ENCODE results near the gene KCNJ6. TPM values are rescaled to one million over a fixed set of nuclear protein-coding genes. Genes with fewer than 3 reads are reported as not detected.

KCNJ6 gene
- total RNA-seq, 2 experiments from 2014 or later = not detected

DNA sequence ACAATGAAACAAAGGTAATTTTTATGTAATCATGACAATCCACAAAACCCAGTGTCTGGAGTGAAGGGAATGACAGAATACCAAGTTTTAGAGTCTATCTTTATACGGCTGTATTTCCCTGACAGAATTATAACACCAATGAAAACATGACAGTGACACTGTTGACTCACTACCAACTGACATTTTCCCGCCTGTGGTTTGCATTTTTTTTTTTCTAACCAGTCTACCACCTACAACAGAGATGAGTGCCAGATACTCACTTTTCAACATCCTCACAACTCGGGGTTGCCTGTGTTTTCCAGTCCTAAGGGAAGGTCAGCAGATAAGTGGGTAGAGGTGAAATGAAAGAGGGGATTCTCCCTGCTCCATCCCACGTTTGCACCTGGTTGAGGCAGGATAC, 118.9 kb downstream of the KCNJ6 start:
- H3K27ac Mint-ChIP-seq = no peak overlapping the region
- no peak overlapping the region for H3K4me3 Mint-ChIP-seq
- no peaks in the 10 kb centered on the region for H3K36me3 Mint-ChIP-seq
- DNase-seq = no peak
- no peaks in the 10 kb centered on the region for H3K9me3 Mint-ChIP-seq
- H3K27me3 Mint-ChIP-seq = peaks cover 10% of the 10 kb centered on the region
- H3K4me1 Mint-ChIP-seq = peaks cover 3% of the 10 kb centered on the region

DNA sequence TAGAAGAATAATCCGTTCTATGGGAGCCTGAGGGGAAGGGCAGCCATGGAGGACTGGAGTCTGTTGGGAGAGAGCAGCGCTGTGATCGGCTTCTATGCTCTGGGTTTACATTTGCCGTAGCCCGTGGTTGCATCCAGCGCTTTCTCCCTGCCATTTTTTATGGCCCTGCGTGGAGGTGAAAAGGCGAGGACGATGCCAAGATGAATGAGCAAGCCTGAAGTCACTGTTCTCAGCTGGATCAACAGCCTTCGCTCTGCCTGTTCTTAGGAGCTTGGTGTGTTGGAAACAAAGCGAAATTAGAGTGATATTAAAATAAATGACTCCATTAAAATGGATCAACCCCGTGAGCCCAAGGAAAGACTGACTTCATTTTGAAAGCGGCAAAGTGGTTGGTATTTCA, 120.2 kb downstream of the KCNJ6 start:
- H3K27ac Mint-ChIP-seq = no peak overlapping the region
- no peaks in the 10 kb centered on the region for H3K36me3 Mint-ChIP-seq
- H3K9me3 Mint-ChIP-seq = no peaks in the 10 kb centered on the region
- H3K4me3 Mint-ChIP-seq = no peak overlapping the region
- H3K27me3 Mint-ChIP-seq = peaks cover 4% of the 10 kb centered on the region
- DNase-seq = no peak
- H3K4me1 Mint-ChIP-seq = peaks cover 3% of the 10 kb centered on the region

DNA sequence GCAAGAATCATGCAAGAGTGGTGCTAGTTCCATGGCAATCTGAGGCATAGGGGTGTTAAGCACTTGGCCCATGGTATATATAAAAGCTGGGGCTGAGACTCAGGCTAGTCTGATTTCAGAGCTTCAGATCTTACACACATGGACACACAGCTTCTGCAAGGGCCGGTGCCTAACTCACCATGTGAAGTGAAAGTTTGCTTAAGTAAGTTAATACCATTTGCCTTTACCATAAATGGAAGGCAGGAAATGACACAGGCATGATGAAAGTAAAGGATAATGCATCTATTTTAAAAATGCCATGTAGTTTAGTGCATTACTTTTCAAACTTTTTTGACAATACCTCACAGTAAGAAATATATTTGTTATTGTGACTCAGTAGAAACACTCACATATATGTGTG, 122.6 kb downstream of the KCNJ6 start:
- no peaks in the 10 kb centered on the region for H3K36me3 Mint-ChIP-seq
- DNase-seq = no peak
- H3K27ac Mint-ChIP-seq = no peak overlapping the region
- no peaks in the 10 kb centered on the region for H3K9me3 Mint-ChIP-seq
- no peaks in the 10 kb centered on the region for H3K27me3 Mint-ChIP-seq
- H3K4me1 Mint-ChIP-seq = peaks cover 3% of the 10 kb centered on the region
- no peak overlapping the region for H3K4me3 Mint-ChIP-seq

DNA sequence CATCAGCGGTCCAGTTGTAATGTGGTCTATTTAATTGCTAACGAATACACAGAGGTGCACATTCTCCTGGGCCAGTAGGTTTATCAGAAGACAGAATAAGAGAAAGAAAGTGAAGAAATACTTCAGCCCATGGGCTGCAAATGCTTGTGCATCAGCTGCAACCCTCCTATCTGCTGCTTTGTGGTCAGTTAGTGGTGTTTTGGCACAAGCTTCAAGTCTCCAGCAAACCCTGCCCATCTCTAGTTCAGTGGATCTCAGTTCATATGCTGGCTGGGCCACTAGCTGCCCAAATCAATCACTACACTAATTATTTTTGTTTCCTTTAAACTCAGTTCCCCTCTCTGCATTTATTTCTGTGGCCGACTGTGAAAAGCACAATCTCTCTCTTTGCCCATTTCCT, 124.2 kb downstream of the KCNJ6 start:
- no peaks in the 10 kb centered on the region for H3K36me3 Mint-ChIP-seq
- no peaks in the 10 kb centered on the region for H3K27me3 Mint-ChIP-seq
- no peak for DNase-seq
- peaks cover 3% of the 10 kb centered on the region for H3K4me1 Mint-ChIP-seq
- H3K9me3 Mint-ChIP-seq = no peaks in the 10 kb centered on the region
- no peak overlapping the region for H3K27ac Mint-ChIP-seq
- no peak overlapping the region for H3K4me3 Mint-ChIP-seq

DNA sequence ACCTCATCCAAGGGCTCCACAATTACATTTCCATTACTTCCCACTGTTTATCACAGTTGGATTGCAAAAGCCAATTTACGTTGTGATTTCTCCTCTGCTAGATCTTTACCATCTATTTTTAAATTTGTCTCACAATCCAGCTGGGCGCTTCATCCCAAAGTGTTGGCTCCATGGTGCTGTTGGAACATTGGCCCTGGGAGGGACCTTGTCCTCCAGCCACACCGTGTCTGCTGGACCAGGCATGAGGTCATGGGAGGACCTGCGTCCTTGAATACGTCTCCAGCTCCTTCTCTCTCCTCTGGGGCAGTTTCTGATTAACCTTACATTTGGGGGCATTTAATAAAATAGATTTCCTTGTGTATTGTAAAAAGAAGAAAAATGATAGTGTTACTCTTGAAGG, 125.4 kb downstream of the KCNJ6 start:
- DNase-seq = no peak
- Mint-ChIP-seq H3K9me3 (no peaks in the 10 kb centered on the region), H3K27me3 (no peaks in the 10 kb centered on the region), H3K4me1 (peaks cover 3% of the 10 kb centered on the region), H3K36me3 (no peaks in the 10 kb centered on the region), H3K27ac (no peak overlapping the region), H3K4me3 (no peak overlapping the region)

DNA sequence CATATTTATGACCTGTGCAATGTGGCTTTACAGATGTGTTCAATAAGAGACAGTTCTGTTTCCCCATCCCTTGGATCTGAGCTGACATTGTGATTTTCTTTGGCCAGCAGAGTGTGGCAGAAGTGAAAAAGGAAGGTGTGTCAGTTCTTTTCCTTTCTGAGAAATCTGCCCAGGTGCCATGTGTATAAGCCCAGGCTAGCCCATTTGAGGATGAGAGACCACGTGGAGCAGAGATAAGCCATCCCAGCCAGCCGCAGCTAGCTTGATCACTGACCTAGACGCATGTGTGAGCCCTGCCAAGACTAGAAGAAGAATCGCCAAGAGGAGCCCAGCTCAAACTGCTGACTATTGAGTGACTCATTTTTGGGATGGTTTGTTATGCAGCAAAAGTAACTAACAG, 127.8 kb downstream of the KCNJ6 start:
- H3K27me3 Mint-ChIP-seq = no peaks in the 10 kb centered on the region
- no peak for DNase-seq
- H3K4me3 Mint-ChIP-seq = no peak overlapping the region
- peaks cover 3% of the 10 kb centered on the region for H3K4me1 Mint-ChIP-seq
- no peaks in the 10 kb centered on the region for H3K9me3 Mint-ChIP-seq
- H3K27ac Mint-ChIP-seq = no peak overlapping the region
- no peaks in the 10 kb centered on the region for H3K36me3 Mint-ChIP-seq

DNA sequence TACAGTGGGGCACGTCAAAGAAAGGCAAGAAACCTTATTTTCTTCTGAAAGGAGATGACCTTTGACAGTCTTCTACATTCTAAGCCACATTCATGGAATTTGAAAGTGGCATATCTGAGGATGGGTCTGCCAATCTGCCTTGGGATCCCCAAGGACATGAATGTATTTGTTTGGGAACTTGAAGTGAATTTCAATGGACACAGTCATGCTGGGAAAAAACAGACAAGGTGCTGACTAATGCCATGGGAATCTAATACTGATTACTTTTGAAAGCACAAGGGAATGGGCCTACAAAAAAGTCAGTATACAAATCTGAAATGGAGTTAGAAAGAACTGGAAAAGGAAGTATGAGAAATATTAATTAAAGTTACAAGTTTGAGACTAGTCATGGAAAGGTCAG, 128.8 kb downstream of the KCNJ6 start:
- H3K36me3 Mint-ChIP-seq = no peaks in the 10 kb centered on the region
- DNase-seq = no peak
- no peaks in the 10 kb centered on the region for H3K9me3 Mint-ChIP-seq
- no peak overlapping the region for H3K27ac Mint-ChIP-seq
- H3K4me3 Mint-ChIP-seq = no peak overlapping the region
- H3K27me3 Mint-ChIP-seq = no peaks in the 10 kb centered on the region
- H3K4me1 Mint-ChIP-seq = no peaks in the 10 kb centered on the region

DNA sequence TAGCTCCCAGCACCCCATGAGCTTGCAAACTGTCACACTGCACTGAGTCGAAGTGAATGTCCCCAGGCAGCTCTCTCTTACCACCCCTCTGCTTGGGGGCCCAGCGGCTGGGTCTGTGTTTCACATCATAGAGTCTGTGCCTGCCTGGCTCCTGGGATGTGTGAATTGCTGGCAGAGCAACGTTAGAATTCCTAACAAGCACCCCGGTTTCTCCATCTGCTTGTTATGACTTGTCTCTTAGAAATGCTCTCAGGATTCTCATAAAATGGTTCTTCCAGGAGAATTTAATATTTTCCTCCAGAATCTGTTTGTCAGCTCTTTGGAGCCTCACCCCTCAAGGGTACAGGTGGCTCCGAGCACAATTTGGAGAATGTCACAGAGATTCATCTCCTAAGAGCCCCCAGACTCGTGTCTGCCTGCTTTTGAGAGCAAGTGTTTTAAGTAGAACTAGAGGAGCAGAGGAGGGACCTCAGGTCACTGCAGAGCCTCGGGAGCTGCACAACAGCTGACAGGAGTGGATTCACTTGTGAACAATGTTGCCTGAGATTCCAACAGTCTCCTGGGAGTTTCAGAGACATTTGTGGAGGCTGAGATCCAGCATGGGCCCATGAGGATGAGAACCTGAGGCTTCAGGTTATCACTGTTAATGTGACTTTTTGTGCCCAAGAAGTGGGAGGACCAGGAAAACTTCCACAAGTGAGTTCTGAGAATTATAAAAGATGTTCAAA, 131.5 kb downstream of the KCNJ6 start:
- H3K27ac Mint-ChIP-seq = no peak overlapping the region
- no peaks in the 10 kb centered on the region for H3K4me1 Mint-ChIP-seq
- no peak for DNase-seq
- no peaks in the 10 kb centered on the region for H3K36me3 Mint-ChIP-seq
- H3K4me3 Mint-ChIP-seq = no peak overlapping the region
- peaks cover 2% of the 10 kb centered on the region for H3K9me3 Mint-ChIP-seq
- H3K27me3 Mint-ChIP-seq = no peaks in the 10 kb centered on the region

DNA sequence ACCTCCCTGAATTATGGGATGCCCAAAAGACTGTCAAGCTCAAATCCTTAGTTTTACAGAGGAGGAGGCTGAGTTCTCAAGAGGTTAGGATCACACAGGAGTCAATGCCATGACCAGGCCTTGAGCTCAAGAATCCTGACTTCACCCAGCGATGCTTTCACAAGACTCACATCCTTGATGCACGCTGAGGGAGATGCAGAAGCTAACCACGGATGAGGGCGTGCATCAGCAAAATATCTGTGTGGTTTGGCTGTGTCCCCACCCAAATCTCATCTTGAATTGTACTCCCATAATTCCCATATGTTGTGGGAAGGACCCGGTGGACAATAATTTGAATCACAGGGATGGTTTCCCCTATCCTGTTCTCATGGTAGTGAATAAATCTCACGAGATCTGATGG, 133.2 kb downstream of the KCNJ6 start:
- Mint-ChIP-seq H3K36me3 (no peaks in the 10 kb centered on the region), H3K9me3 (peaks cover 2% of the 10 kb centered on the region), H3K27ac (no peak overlapping the region), H3K4me3 (no peak overlapping the region), H3K4me1 (no peaks in the 10 kb centered on the region), H3K27me3 (peaks cover 11% of the 10 kb centered on the region)
- no peak for DNase-seq

DNA sequence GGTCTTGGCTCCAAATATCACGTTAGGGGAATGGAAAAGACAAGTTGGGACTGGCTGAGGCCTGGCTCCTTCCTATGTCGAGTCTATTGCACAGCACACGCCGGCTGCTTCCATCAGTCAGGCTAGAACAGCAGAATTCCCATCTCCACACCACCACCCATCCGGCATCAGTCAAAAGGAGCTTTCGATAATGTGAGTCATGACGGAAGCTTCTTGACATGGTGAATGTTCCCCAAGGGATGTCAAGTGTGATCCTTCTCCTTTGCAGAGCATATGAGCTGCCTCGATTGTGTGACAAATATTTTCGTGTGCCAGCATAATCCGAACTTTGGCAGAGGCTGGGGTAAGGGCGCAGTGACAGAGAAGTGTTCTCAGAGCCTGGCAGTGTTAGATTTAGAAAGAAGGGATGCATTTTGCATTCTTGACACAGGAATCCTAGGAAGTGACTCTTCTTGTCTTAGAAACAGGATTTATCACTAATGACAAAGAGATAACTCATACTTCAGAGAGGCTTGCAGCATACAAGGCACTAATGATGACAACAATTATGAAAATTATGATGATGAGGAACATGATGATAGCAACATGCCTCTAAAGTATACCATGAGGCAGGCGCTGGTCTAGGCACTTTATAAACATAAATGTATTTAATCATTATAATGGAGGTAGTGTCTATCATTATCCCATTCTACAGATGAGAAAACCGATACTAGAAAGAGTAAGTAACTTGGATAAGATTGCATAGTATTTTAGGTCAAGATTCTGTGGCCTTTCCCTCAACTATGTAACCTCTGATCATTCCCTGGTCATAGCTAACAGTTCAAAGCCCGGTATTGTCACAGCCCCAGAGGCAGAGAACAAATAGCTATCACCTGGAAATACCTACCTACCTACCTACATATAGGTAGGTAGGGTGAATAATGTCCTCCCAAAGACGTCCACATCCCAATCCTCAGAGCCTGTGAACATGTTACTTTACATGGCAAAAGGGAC, 135.0 kb downstream of the KCNJ6 start:
- Mint-ChIP-seq H3K4me3 (no peak overlapping the region), H3K4me1 (no peaks in the 10 kb centered on the region), H3K27ac (no peak overlapping the region), H3K36me3 (no peaks in the 10 kb centered on the region), H3K27me3 (peaks cover 11% of the 10 kb centered on the region), H3K9me3 (peaks cover 2% of the 10 kb centered on the region)
- no peak for DNase-seq

DNA sequence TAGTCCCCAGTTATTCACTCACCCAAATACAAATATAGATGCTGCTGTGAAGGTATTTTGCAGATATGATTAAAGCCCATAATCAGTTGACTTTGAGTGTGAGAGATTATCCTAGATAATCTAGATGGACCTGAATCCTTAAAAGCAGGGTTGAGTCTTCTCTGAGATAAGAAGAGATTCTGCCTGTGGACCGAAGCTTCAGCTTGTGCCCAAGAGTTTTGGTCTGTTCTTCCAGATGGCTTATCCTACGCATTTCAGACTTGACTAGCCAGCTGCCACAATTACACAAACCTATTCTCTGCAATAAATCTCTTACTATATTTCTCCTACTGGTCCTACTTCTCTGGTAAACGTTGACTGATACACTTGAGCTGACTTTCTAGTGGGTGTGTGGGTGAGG, 145.1 kb downstream of the KCNJ6 start:
- Mint-ChIP-seq H3K27ac (no peak overlapping the region), H3K4me1 (no peaks in the 10 kb centered on the region), H3K4me3 (no peak overlapping the region), H3K9me3 (no peaks in the 10 kb centered on the region), H3K27me3 (peaks cover 9% of the 10 kb centered on the region), H3K36me3 (no peaks in the 10 kb centered on the region)
- DNase-seq = no peak

DNA sequence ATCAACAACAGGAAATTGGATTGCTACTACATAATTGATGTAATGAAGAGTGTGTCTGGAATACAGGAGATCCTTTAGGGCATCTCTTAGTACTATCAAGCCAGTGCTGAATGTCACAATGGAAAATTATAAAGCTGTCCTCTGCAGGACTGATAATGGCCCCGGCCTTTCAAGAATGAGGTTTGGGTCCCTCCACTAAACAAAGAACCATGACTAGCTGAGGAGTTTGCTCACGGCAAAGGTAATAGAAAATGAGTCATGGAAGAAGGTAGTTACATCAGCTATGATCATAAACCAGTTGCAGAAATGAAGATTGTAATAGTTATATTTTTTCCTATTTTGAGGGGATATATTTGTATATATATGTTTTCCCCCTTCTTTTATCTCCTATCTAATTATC, 145.8 kb downstream of the KCNJ6 start:
- no peaks in the 10 kb centered on the region for H3K4me1 Mint-ChIP-seq
- H3K9me3 Mint-ChIP-seq = no peaks in the 10 kb centered on the region
- no peak overlapping the region for H3K27ac Mint-ChIP-seq
- no peak overlapping the region for H3K4me3 Mint-ChIP-seq
- DNase-seq = no peak
- H3K36me3 Mint-ChIP-seq = no peaks in the 10 kb centered on the region
- H3K27me3 Mint-ChIP-seq = peaks cover 9% of the 10 kb centered on the region

DNA sequence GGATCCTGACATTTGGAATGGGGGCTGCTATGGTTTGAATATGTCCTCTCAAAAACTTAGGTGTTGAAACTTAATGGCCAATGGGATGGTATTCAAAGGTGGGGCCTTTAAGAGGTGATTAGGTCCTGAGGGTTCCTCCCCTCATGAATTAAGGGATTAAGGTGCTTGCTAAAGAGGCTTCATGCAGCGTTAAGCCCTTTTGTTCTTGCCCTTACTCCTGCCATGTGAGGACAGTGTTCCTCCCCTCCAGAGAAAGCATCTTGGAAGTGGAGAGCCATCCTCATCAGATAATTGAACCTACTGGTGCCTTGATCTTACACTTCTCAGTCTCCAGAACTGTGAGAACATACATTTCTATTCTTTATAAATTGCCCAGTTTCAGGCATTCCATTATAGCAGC, 146.6 kb downstream of the KCNJ6 start:
- Mint-ChIP-seq H3K36me3 (no peaks in the 10 kb centered on the region), H3K4me1 (no peaks in the 10 kb centered on the region), H3K27me3 (peaks cover 9% of the 10 kb centered on the region), H3K9me3 (no peaks in the 10 kb centered on the region), H3K4me3 (no peak overlapping the region), H3K27ac (no peak overlapping the region)
- DNase-seq = no peak

DNA sequence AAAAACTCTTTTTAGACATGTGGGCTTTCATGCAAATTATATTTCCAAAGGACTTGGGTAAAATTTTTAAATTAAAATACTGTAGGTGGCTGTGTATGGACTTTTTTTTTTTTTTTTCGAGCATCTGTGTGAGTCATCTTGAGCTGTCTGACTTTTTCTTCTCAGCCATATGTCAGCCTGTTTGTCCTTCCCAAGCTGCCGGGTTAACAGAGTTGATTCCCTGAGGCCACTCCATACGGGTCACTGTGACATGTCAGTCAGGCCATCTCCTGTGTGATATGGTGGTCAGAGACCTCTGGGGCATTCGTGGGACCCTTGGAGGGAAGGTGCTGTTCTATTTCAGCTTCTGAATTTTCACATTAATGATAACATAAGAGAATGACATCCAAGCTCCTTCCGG, 148.3 kb downstream of the KCNJ6 start:
- H3K27ac Mint-ChIP-seq = no peak overlapping the region
- no peak overlapping the region for H3K4me3 Mint-ChIP-seq
- H3K27me3 Mint-ChIP-seq = peaks cover 9% of the 10 kb centered on the region
- no peaks in the 10 kb centered on the region for H3K9me3 Mint-ChIP-seq
- no peak for DNase-seq
- H3K36me3 Mint-ChIP-seq = no peaks in the 10 kb centered on the region
- H3K4me1 Mint-ChIP-seq = no peaks in the 10 kb centered on the region

DNA sequence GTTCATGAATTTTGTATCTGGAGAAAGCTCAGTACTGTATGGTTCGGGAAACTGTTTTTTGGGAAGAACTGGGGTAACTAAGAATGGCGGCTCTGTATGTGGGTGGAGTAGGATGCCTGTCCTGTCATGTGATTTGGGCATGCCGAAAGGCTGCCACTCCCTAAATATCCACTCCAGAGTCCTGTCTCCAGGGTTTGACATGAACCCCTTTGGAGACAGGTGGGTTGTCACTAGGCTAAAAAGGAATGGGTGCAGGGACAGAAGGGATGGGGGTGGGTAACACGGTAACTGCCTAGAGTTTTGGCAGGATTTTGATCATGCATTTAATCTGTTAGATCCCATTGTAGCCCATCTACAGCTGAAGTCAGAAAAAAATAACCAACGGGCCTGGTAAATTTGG, 150.1 kb downstream of the KCNJ6 start:
- Mint-ChIP-seq H3K36me3 (no peaks in the 10 kb centered on the region), H3K27me3 (peaks cover 5% of the 10 kb centered on the region), H3K27ac (no peak overlapping the region), H3K9me3 (no peaks in the 10 kb centered on the region), H3K4me1 (no peaks in the 10 kb centered on the region), H3K4me3 (no peak overlapping the region)
- DNase-seq = no peak
